ENCODE measurements around the gene NCAPG. TPM values are rescaled to one million over a fixed set of nuclear protein-coding genes. Genes with fewer than 3 reads are reported as not detected.

Gene NCAPG
- total and polyA plus RNA-seq, 4 donors = 15.4 to 22.2 (median 19.2) TPM

GRCh38 chr4:17786567-17786966 lies 24.2 kb upstream of the NCAPG start:
- DNase-seq (ENCODE audit: low read depth in 4 of 6, low spot score in 6 of 6) = no peak
- no peak overlapping the region for H3K4me3 ChIP-seq (ENCODE audit: low read depth, low read length)
- peaks cover 5% of the 10 kb centered on the region for H3K4me1 ChIP-seq (ENCODE audit: control insufficient read depth, insufficient read depth, low read length)
- H3K27me3 ChIP-seq (ENCODE audit: control insufficient read depth, insufficient read depth, low read length) = peaks cover 6% of the 10 kb centered on the region
- WGBS (ENCODE audit: insufficient coverage) = no CpG with 5 or more reads among the region's 5 CpGs
- no peak overlapping the region for H3K27ac ChIP-seq (ENCODE audit: low read depth, low read length)
- no peaks in the 10 kb centered on the region for H3K9me3 ChIP-seq (ENCODE audit: control insufficient read depth, insufficient read depth, low read length)
- H3K36me3 ChIP-seq (ENCODE audit: control insufficient read depth, insufficient read depth, low read length) = no peaks in the 10 kb centered on the region

GRCh38 chr4:17787315-17787714 lies 23.5 kb upstream of the NCAPG start:
- Histone ChIP-seq H3K9me3 (ENCODE audit: control insufficient read depth, insufficient read depth, low read length) (no peaks in the 10 kb centered on the region), H3K4me3 (ENCODE audit: low read depth, low read length) (no peak overlapping the region), H3K36me3 (ENCODE audit: control insufficient read depth, insufficient read depth, low read length) (no peaks in the 10 kb centered on the region), H3K27me3 (ENCODE audit: control insufficient read depth, insufficient read depth, low read length) (no peaks in the 10 kb centered on the region), H3K27ac (ENCODE audit: low read depth, low read length) (no peak overlapping the region), H3K4me1 (ENCODE audit: control insufficient read depth, insufficient read depth, low read length) (no peaks in the 10 kb centered on the region)
- DNase-seq (ENCODE audit: low read depth in 4 of 6, low spot score in 6 of 6) = no peak
- WGBS (ENCODE audit: insufficient coverage) = 100% methylated on average over 2 of the region's 5 CpGs

GRCh38 chr4:17788956-17789355 lies 21.8 kb upstream of the NCAPG start:
- no peaks in the 10 kb centered on the region for H3K27me3 ChIP-seq (ENCODE audit: control insufficient read depth, insufficient read depth, low read length)
- no peaks in the 10 kb centered on the region for H3K36me3 ChIP-seq (ENCODE audit: control insufficient read depth, insufficient read depth, low read length)
- DNase-seq (ENCODE audit: low read depth in 4 of 6, low spot score in 6 of 6) = no peak
- H3K4me1 ChIP-seq (ENCODE audit: control insufficient read depth, insufficient read depth, low read length) = no peaks in the 10 kb centered on the region
- no peaks in the 10 kb centered on the region for H3K9me3 ChIP-seq (ENCODE audit: control insufficient read depth, insufficient read depth, low read length)
- no peak overlapping the region for H3K4me3 ChIP-seq (ENCODE audit: low read depth, low read length)
- H3K27ac ChIP-seq (ENCODE audit: low read depth, low read length) = no peak overlapping the region

DNA sequence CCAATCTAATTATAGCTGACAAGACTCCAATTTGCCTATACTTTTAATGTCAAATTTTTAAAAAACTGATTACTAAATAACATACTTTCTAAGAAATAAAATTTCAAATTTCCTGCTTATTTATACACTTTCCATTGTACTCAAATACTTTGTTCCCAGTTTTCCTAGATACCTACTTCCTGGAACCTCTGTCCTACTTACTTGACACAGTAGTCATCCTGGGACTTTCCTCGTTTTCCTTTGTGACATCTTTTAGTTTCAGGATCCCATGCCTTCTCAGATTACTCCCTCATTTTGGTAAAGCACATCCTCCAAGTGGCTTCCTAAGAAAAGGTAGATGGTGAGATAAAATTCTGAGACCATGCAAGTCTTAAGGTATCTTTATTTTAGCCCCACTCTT lies 16.0 kb upstream of the NCAPG start:
- no CpG with 5 or more reads among the region's 1 CpG for WGBS (ENCODE audit: insufficient coverage)
- H3K27me3 ChIP-seq (ENCODE audit: control insufficient read depth, insufficient read depth, low read length) = no peaks in the 10 kb centered on the region
- no peak overlapping the region for H3K4me3 ChIP-seq (ENCODE audit: low read depth, low read length)
- no peak for DNase-seq (ENCODE audit: low read depth in 4 of 6, low spot score in 6 of 6)
- no peaks in the 10 kb centered on the region for H3K9me3 ChIP-seq (ENCODE audit: control insufficient read depth, insufficient read depth, low read length)
- no peak overlapping the region for H3K27ac ChIP-seq (ENCODE audit: low read depth, low read length)
- no peaks in the 10 kb centered on the region for H3K4me1 ChIP-seq (ENCODE audit: control insufficient read depth, insufficient read depth, low read length)
- H3K36me3 ChIP-seq (ENCODE audit: control insufficient read depth, insufficient read depth, low read length) = peaks cover 3% of the 10 kb centered on the region

- H3K27me3 ChIP-seq (ENCODE audit: control insufficient read depth, insufficient read depth, low read length) = no peaks in the 10 kb centered on the region
- no peak overlapping the region for H3K4me3 ChIP-seq (ENCODE audit: low read depth, low read length)
- H3K27ac ChIP-seq (ENCODE audit: low read depth, low read length) = no peak overlapping the region
- H3K36me3 ChIP-seq (ENCODE audit: control insufficient read depth, insufficient read depth, low read length) = peaks cover 4% of the 10 kb centered on the region
- no peaks in the 10 kb centered on the region for H3K4me1 ChIP-seq (ENCODE audit: control insufficient read depth, insufficient read depth, low read length)
- no peaks in the 10 kb centered on the region for H3K9me3 ChIP-seq (ENCODE audit: control insufficient read depth, insufficient read depth, low read length)
- WGBS (ENCODE audit: insufficient coverage) = 100% methylated on average over 1 of the region's 1 CpG
- DNase-seq (ENCODE audit: low read depth in 4 of 6, low spot score in 6 of 6) = no peak
Observed at GRCh38 chr4:17797808-17798207, 13.0 kb upstream of the NCAPG start.

GRCh38 chr4:17805580-17806155 lies 5.1 kb upstream of the NCAPG start:
- WGBS (ENCODE audit: insufficient coverage) = 83% methylated on average over 1 of the region's 3 CpGs
- no peak overlapping the region for H3K27ac ChIP-seq (ENCODE audit: low read depth, low read length)
- no peak overlapping the region for H3K4me3 ChIP-seq (ENCODE audit: low read depth, low read length)
- no peak for DNase-seq (ENCODE audit: low read depth in 4 of 6, low spot score in 6 of 6)
- H3K27me3 ChIP-seq (ENCODE audit: control insufficient read depth, insufficient read depth, low read length) = no peaks in the 10 kb centered on the region
- no peaks in the 10 kb centered on the region for H3K9me3 ChIP-seq (ENCODE audit: control insufficient read depth, insufficient read depth, low read length)
- peaks cover 12% of the 10 kb centered on the region for H3K36me3 ChIP-seq (ENCODE audit: control insufficient read depth, insufficient read depth, low read length)
- H3K4me1 ChIP-seq (ENCODE audit: control insufficient read depth, insufficient read depth, low read length) = peaks cover 5% of the 10 kb centered on the region

GRCh38 chr4:17807446-17807845 lies 3.3 kb upstream of the NCAPG start:
- H3K36me3 ChIP-seq (ENCODE audit: control insufficient read depth, insufficient read depth, low read length) = peaks cover 12% of the 10 kb centered on the region
- H3K4me1 ChIP-seq (ENCODE audit: control insufficient read depth, insufficient read depth, low read length) = peaks cover 10% of the 10 kb centered on the region
- H3K27me3 ChIP-seq (ENCODE audit: control insufficient read depth, insufficient read depth, low read length) = no peaks in the 10 kb centered on the region
- 47% methylated on average over 3 of the region's 6 CpGs for WGBS (ENCODE audit: insufficient coverage)
- no peak overlapping the region for H3K4me3 ChIP-seq (ENCODE audit: low read depth, low read length)
- no peaks in the 10 kb centered on the region for H3K9me3 ChIP-seq (ENCODE audit: control insufficient read depth, insufficient read depth, low read length)
- H3K27ac ChIP-seq (ENCODE audit: low read depth, low read length) = no peak overlapping the region
- no peak for DNase-seq (ENCODE audit: low read depth in 4 of 6, low spot score in 6 of 6)

GRCh38 chr4:17809667-17810066 lies 1.1 kb upstream of the NCAPG start:
- peak overlapping the region; percentile 91 for H3K4me3 ChIP-seq (ENCODE audit: low read depth, low read length)
- no peaks in the 10 kb centered on the region for H3K9me3 ChIP-seq (ENCODE audit: control insufficient read depth, insufficient read depth, low read length)
- peak in 1 of 6 donors; percentile 10 for DNase-seq (ENCODE audit: low read depth in 4 of 6, low spot score in 6 of 6)
- WGBS (ENCODE audit: insufficient coverage) = no CpG with 5 or more reads among the region's 7 CpGs
- H3K27me3 ChIP-seq (ENCODE audit: control insufficient read depth, insufficient read depth, low read length) = no peaks in the 10 kb centered on the region
- H3K4me1 ChIP-seq (ENCODE audit: control insufficient read depth, insufficient read depth, low read length) = peaks cover 10% of the 10 kb centered on the region
- peak overlapping the region; percentile 97 for H3K27ac ChIP-seq (ENCODE audit: low read depth, low read length)
- H3K36me3 ChIP-seq (ENCODE audit: control insufficient read depth, insufficient read depth, low read length) = no peaks in the 10 kb centered on the region

DNA sequence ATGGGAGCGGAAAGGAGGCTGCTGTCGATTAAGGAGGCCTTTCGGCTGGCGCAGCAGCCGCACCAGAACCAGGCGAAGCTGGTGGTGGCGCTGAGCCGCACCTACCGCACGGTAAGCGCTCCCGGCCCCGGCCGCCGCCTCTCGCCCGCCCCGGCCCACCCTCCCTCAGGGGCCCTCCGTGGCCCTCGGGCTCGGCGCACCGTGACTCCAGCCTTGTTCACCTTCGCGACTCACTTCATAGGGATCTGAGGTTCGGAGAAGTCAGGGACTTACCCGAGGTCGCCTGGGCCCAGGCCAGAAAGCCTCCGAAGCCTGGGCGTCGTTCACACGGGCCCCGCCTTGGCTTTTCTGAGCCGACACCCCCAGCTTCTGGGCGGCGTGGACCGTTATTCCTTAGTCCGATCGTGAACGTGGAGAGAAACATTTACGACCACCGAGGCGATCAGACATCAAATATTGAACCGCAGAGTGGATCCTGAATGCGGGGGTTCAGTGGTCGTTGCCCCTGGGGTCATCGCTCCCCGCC lies 362 bp downstream of the NCAPG start:
- Histone ChIP-seq H3K4me1 (ENCODE audit: control insufficient read depth, insufficient read depth, low read length) (peaks cover 10% of the 10 kb centered on the region), H3K4me3 (ENCODE audit: low read depth, low read length) (peak overlapping the region; percentile 91), H3K36me3 (ENCODE audit: control insufficient read depth, insufficient read depth, low read length) (no peaks in the 10 kb centered on the region), H3K27ac (ENCODE audit: low read depth, low read length) (peak overlapping the region; percentile 97), H3K27me3 (ENCODE audit: control insufficient read depth, insufficient read depth, low read length) (no peaks in the 10 kb centered on the region), H3K9me3 (ENCODE audit: control insufficient read depth, insufficient read depth, low read length) (no peaks in the 10 kb centered on the region)
- DNase-seq (ENCODE audit: low read depth in 4 of 6, low spot score in 6 of 6) = peak in 1 of 6 donors; percentile 15
- under 1% methylated on average over 46 of the region's 48 CpGs for WGBS (ENCODE audit: insufficient coverage)

DNA sequence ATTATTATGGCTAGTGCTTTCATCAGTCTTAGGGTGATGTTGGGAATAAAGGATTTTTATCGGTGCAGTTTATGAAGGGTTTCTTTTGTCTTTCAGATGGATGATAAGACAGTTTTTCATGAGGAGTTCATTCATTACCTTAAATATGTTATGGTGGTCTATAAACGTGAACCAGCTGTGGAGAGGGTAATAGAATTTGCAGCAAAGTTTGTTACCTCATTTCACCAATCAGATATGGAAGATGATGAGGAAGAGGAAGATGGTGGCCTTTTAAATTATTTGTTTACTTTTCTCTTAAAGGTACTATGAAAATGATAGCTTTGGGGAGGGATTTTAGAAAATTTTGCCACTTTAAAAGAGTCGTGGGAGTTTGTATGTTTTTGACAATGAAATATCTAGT lies 1.3 kb downstream of the NCAPG start:
- Histone ChIP-seq H3K27ac (ENCODE audit: low read depth, low read length) (no peak overlapping the region), H3K4me1 (ENCODE audit: control insufficient read depth, insufficient read depth, low read length) (peaks cover 10% of the 10 kb centered on the region), H3K4me3 (ENCODE audit: low read depth, low read length) (peak overlapping the region; percentile 91), H3K36me3 (ENCODE audit: control insufficient read depth, insufficient read depth, low read length) (no peaks in the 10 kb centered on the region), H3K27me3 (ENCODE audit: control insufficient read depth, insufficient read depth, low read length) (no peaks in the 10 kb centered on the region), H3K9me3 (ENCODE audit: control insufficient read depth, insufficient read depth, low read length) (no peaks in the 10 kb centered on the region)
- DNase-seq (ENCODE audit: low read depth in 4 of 6, low spot score in 6 of 6) = no peak
- no CpG with 5 or more reads among the region's 3 CpGs for WGBS (ENCODE audit: insufficient coverage)

All from spinal cord (tissue), 10 donors.